ENCODE results near the gene PKNOX2. TPM values are rescaled to one million over a fixed set of nuclear protein-coding genes. Genes with fewer than 3 reads are reported as not detected.

Gene PKNOX2
- polyA plus RNA-seq, 1 experiment, result 0.02 TPM

DNA sequence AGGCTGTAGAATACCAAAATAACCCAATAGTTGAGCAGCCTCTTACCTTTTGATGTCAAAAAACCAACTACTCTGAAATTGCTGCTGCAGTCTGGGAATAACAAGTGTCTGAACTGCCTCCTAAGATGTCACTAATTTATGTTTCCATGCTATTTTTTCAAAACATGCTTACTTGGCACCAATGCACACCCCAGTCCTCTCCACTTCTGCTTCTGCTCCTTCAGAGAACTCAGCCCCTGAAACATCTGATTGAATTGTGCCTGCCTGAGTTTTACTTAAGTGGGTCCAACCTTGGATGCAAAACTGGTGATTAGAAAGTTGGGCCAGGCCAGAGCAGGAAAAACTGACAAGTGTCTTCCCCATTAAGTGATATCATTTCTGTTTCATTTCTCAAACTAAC lies 28.6 kb upstream of the PKNOX2 start:
- CTCF ChIA-PET, result no interaction called here
- peaks cover 13% of the 10 kb centered on the region for H3K27me3 ChIP-seq (ENCODE audit: control insufficient read depth, insufficient read depth, low read length)
- H3K36me3 ChIP-seq (ENCODE audit: control insufficient read depth, insufficient read depth, low read length), result no peaks in the 10 kb centered on the region
- no peak for DNase-seq (ENCODE audit: low read depth)
- no peak overlapping the region for H3K4me3 ChIP-seq (ENCODE audit: low read depth, low read length)
- TF ChIP-seq, protein P1, sequence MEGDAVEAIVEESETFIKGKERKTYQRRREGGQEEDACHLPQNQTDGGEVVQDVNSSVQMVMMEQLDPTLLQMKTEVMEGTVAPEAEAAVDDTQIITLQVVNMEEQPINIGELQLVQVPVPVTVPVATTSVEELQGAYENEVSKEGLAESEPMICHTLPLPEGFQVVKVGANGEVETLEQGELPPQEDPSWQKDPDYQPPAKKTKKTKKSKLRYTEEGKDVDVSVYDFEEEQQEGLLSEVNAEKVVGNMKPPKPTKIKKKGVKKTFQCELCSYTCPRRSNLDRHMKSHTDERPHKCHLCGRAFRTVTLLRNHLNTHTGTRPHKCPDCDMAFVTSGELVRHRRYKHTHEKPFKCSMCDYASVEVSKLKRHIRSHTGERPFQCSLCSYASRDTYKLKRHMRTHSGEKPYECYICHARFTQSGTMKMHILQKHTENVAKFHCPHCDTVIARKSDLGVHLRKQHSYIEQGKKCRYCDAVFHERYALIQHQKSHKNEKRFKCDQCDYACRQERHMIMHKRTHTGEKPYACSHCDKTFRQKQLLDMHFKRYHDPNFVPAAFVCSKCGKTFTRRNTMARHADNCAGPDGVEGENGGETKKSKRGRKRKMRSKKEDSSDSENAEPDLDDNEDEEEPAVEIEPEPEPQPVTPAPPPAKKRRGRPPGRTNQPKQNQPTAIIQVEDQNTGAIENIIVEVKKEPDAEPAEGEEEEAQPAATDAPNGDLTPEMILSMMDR (IDR thresholded peaks at IDR 0.05; ENCODE audit: insufficient read depth, low read depth, low read length), result no peak
- POLR2A ChIA-PET, result no interaction called here

DNA sequence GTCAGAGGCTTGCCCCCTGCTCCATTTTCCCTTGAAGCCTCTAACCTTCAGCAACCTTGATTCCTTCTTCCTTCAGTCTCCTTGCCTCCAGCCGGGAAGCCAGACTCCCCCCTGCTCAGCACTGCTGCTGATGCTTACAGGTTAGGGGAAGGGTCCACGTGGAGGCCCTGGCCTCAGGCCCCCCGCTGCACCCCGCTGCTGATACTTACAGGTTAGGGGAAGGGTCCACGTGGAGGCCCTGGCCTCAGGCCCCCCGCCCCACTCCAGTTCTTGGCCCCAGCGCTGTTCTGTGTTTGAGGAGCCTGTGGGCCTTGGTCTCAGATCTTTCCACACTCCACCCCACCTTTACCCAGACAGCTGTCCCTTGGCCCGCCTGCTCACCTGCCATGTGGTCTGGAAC lies 25.6 kb upstream of the PKNOX2 start:
- POLR2A ChIA-PET, result no interaction called here
- no peak for DNase-seq (ENCODE audit: low read depth)
- Histone ChIP-seq H3K27me3 (ENCODE audit: control insufficient read depth, insufficient read depth, low read length) (peaks cover 13% of the 10 kb centered on the region), H3K4me3 (ENCODE audit: low read depth, low read length) (no peak overlapping the region), H3K36me3 (ENCODE audit: control insufficient read depth, insufficient read depth, low read length) (no peaks in the 10 kb centered on the region)
- CTCF ChIA-PET, result no interaction called here
- TF ChIP-seq, protein P1 (IDR thresholded peaks at IDR 0.05; ENCODE audit: insufficient read depth, low read depth, low read length), result no peak

GRCh38 chr11:125139778-125140177 lies 24.8 kb upstream of the PKNOX2 start:
- Histone ChIP-seq H3K4me3 (ENCODE audit: low read depth, low read length) (no peak overlapping the region), H3K27me3 (ENCODE audit: control insufficient read depth, insufficient read depth, low read length) (peaks cover 12% of the 10 kb centered on the region), H3K36me3 (ENCODE audit: control insufficient read depth, insufficient read depth, low read length) (no peaks in the 10 kb centered on the region)
- POLR2A ChIA-PET, result no interaction called here
- TF ChIP-seq, protein P1 (IDR thresholded peaks at IDR 0.05; ENCODE audit: insufficient read depth, low read depth, low read length), result no peak
- CTCF ChIA-PET, result interaction anchor here (1.2 to 4.3 kb wide), 10 partner anchors 12 to 289 kb away, joined by 3 to 43 read pairs (median 18); no protein-coding TSS in a partner anchor
- DNase-seq (ENCODE audit: low read depth), result no peak

DNA sequence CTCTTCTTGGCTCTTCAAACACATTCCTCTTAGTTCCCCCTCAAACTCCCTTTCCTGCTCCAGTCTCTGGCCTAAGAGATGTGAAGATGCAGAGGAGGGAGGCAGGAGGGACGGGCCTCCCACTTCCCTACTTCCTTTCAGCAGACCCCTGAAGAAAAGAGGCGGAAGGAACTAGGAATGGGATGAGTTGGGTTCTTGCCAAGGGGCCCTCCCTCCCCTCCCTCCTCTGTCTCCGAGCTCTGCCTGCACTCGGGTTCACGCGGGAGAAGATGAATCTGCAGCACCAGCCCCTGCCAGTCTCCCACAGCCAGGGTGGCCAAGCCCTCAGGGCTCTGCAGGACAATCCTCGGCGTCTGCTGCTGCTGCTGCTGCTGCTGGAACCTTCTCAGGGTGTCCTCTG lies 24.3 kb upstream of the PKNOX2 start:
- CTCF ChIA-PET, result interaction anchor here (0.9 to 4.3 kb wide), 21 partner anchors 11 to 289 kb away, joined by 3 to 43 read pairs (median 5); partner anchors contain the start of genes CCDC15 and TMEM218

GRCh38 chr11:125141178-125141577 lies 23.4 kb upstream of the PKNOX2 start:
- ChIA-PET CTCF (interaction anchor here (0.7 to 4.3 kb wide), 32 partner anchors 11 to 288 kb away, joined by 3 to 43 read pairs (median 4); partner anchors contain the start of genes CCDC15 and TMEM218), POLR2A (no interaction called here)
- DNase-seq (ENCODE audit: low read depth), result no peak
- TF ChIP-seq, protein P1 (IDR thresholded peaks at IDR 0.05; ENCODE audit: insufficient read depth, low read depth, low read length), result no peak
- no peak overlapping the region for H3K4me3 ChIP-seq (ENCODE audit: low read depth, low read length)
- H3K36me3 ChIP-seq (ENCODE audit: control insufficient read depth, insufficient read depth, low read length), result no peaks in the 10 kb centered on the region
- H3K27me3 ChIP-seq (ENCODE audit: control insufficient read depth, insufficient read depth, low read length), result peaks cover 12% of the 10 kb centered on the region

More for the DNA sequence above, 24.3 kb upstream of the PKNOX2 start:
- Histone ChIP-seq H3K36me3 (ENCODE audit: control insufficient read depth, insufficient read depth, low read length) (no peaks in the 10 kb centered on the region), H3K4me3 (ENCODE audit: low read depth, low read length) (no peak overlapping the region), H3K27me3 (ENCODE audit: control insufficient read depth, insufficient read depth, low read length) (peaks cover 12% of the 10 kb centered on the region)
- POLR2A ChIA-PET, result no interaction called here
- TF ChIP-seq, protein P1 (IDR thresholded peaks at IDR 0.05; ENCODE audit: insufficient read depth, low read depth, low read length), result no peak
- no peak for DNase-seq (ENCODE audit: low read depth)

All from BJ (cell line).